HEK293T (cell line): ENCODE results near the gene KCNJ1.

ENCODE experiments used
- CTCF ChIA-PET: fragments of 350-600 bp; formaldehyde crosslinking; extraction: SDS; loops from one replicate; lab custom pipeline; 2021; ENCODE audit warnings: antibody characterized with exemption, inconsistent platforms; lab: Yijun Ruan, JAX
- POLR2A ChIA-PET: fragments of 350-600 bp; formaldehyde crosslinking; extraction: SDS; loops from one replicate; lab custom pipeline; 2020; ENCODE audit warnings: antibody characterized with exemption, inconsistent platforms; lab: Yijun Ruan, JAX
- DNase-seq: peaks from one replicate; pipeline ENCODE4 v3.0.0; 2012; ENCODE audit warnings: mixed read lengths; ENCODE audit errors: extremely low spot score
- ARNT ChIP-seq: fragments of 450-650 bp; IDR thresholded peaks from 2 replicates; pipeline ENCODE4 v1.6.1; 2017; ENCODE audit warnings: mild to moderate bottlenecking
- BHLHE40 ChIP-seq: fragments of 450-650 bp; IDR thresholded peaks from 2 replicates; pipeline ENCODE4 v1.6.1; 2016; ENCODE audit warnings: mild to moderate bottlenecking, moderate library complexity, borderline replicate concordance
- CTBP1 ChIP-seq: fragments of 450-650 bp; IDR thresholded peaks from 2 replicates; pipeline ENCODE4 v1.6.1; 2016; ENCODE audit warnings: borderline replicate concordance
- ELF4 ChIP-seq: fragments of 450-650 bp; IDR thresholded peaks from 2 replicates; pipeline ENCODE4 v1.6.1; 2017; ENCODE audit warnings: antibody characterized with exemption
- FOXA1 ChIP-seq: fragments of 450-650 bp; IDR thresholded peaks from 2 replicates; pipeline ENCODE4 v1.6.1; 2016; ENCODE audit warnings: mild to moderate bottlenecking
- FOXK2 ChIP-seq: fragments of 450-650 bp; IDR thresholded peaks from 2 replicates; pipeline ENCODE4 v1.6.1; 2016; ENCODE audit warnings: mild to moderate bottlenecking
- FOXM1 ChIP-seq: fragments of 450-650 bp; IDR thresholded peaks from 2 replicates; pipeline ENCODE4 v1.6.1; 2017; ENCODE audit warnings: mild to moderate bottlenecking, borderline replicate concordance
- HDGF ChIP-seq: fragments of 450-650 bp; IDR thresholded peaks from 2 replicates; pipeline ENCODE4 v1.6.1; 2017; ENCODE audit warnings: antibody characterized with exemption, borderline replicate concordance
- L3MBTL2 ChIP-seq: fragments of 450-650 bp; conservative IDR thresholded peaks from 2 replicates; pipeline ENCODE4 v1.6.1; 2016; ENCODE audit warnings: mild to moderate bottlenecking
- LEF1 ChIP-seq: fragments of 450-650 bp; IDR thresholded peaks from 2 replicates; pipeline ENCODE4 v1.6.1; 2017; ENCODE audit warnings: mild to moderate bottlenecking, borderline replicate concordance
- NFRKB ChIP-seq: fragments of 450-650 bp; IDR thresholded peaks from 2 replicates; pipeline ENCODE4 v1.6.1; 2016; ENCODE audit warnings: mild to moderate bottlenecking, moderate library complexity
- PKNOX1 ChIP-seq: fragments of 450-650 bp; IDR thresholded peaks from 2 replicates; pipeline ENCODE4 v1.6.1; 2016
- SP1 ChIP-seq: fragments of 450-650 bp; IDR thresholded peaks from 2 replicates; pipeline ENCODE4 v1.6.1; 2017
- SUZ12 ChIP-seq: fragments of 450-650 bp; IDR thresholded peaks from 2 replicates; pipeline ENCODE4 v1.6.1; 2016; ENCODE audit warnings: mild to moderate bottlenecking
- TARDBP ChIP-seq: fragments of 450-650 bp; IDR thresholded peaks from 2 replicates; pipeline ENCODE4 v1.6.1; 2016
- ZNF384 ChIP-seq: fragments of 450-650 bp; IDR thresholded peaks from 2 replicates; pipeline ENCODE4 v1.6.1; 2016

KCNJ1 gene

DNA sequence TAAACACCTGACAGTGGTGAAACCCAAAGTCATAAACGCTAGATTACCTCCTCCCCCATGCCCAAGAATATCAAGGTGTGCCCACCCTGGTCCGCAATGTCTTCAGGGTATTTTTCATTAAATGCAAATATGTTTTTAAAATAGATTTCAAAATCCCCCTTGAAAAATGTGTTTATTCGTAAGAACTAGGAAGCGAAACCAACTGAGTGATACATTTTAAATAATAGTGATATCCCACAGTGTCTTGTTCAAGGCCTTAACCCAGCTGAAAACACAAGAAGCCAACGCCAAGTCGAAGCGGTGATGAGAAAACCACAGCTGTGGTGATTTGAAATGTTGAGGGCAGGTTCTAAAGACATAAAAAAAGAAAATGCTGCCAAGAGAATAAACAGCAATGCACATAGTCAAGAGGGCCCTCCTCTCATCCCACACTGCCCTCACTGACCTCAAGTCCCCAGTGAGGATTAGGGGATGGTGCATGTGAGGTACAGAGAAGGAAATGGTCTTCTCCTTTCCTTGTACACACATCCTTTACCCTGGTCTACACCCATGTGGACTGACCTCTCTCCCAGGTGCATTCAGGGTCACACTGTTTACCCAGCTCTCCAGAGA, 25.5 kb downstream of the KCNJ1 start:
- no peak for DNase-seq
- CTCF ChIA-PET, result interaction anchor here (1.0 kb wide), 1 partner anchor 11 kb away, joined by 3 read pairs; no protein-coding TSS in a partner anchor
- TF ChIP-seq FOXM1 (no peak), HDGF (no peak), PKNOX1 (no peak), BHLHE40 (no peak), ARNT (no peak), NFRKB (no peak), SP1 (no peak)
- POLR2A ChIA-PET, result no interaction called here

- no peak for DNase-seq
- ChIA-PET CTCF (interaction anchor here (1.0 kb wide), 1 partner anchor 10 kb away, joined by 3 read pairs; no protein-coding TSS in a partner anchor), POLR2A (no interaction called here)
- TF ChIP-seq FOXM1 (no peak), FOXK2 (no peak)
These were observed 26.3 kb downstream of the KCNJ1 start for GRCh38 chr11:128840783-128841182.

DNA sequence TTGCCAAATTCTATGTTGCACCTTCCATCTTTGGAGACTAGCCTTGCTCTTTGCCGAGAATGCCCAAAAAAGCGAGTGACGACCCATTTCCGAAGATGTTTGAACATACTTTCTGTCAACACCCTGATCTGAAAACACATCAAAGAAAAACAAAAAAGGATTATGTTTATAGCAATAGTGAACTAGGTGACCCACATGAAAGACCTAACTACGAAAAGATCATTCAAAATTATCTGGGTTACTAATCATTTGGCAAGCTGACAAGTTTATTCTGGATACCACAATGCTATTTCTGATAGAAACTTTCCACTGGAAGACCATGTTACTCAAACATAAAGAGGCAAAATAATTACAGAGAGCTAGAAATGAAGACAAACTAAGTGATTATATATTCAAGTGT, 27.0 kb downstream of the KCNJ1 start:
- DNase-seq, result no peak
- ChIA-PET CTCF (no interaction called here), POLR2A (no interaction called here)
- no peak for TF ChIP-seq PKNOX1
- no peak for TF ChIP-seq L3MBTL2
- TF ChIP-seq SP1, result no peak
- no peak for TF ChIP-seq HDGF
- no peak for TF ChIP-seq FOXA1
- TF ChIP-seq FOXM1, result no peak
- TF ChIP-seq ELF4, result no peak
- no peak for TF ChIP-seq CTBP1
- no peak for TF ChIP-seq TARDBP
- TF ChIP-seq ZNF384, result no peak
- no peak for TF ChIP-seq BHLHE40
- no peak for TF ChIP-seq LEF1

DNA sequence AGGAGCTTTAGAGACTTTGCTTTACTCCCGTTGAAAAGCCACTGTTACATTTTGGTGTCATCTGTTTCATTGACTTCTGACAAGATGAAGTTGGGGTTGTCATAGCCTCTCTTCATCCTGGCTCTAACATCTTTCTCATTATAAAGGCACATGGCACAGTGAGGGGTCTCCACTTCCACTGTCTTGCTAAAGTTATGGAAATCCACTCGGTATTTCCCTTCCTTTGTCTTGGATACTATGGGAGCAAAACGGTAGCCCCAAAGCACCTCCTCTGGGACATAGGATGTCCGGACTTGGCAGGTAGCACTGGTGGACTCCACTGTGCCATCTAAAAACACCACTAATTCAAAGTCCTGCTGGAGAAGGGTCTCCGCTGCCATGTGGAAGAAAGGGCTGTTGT, 28.0 kb downstream of the KCNJ1 start:
- DNase-seq, result no peak
- CTCF ChIA-PET, result no interaction called here
- POLR2A ChIA-PET, result no interaction called here
- TF ChIP-seq FOXM1 (no peak), NFRKB (no peak), ARNT (no peak), SP1 (no peak), HDGF (no peak), ELF4 (no peak), LEF1 (no peak), PKNOX1 (no peak), BHLHE40 (no peak), ZNF384 (no peak), TARDBP (no peak), L3MBTL2 (no peak), CTBP1 (no peak), SUZ12 (no peak), FOXA1 (no peak)

GRCh38 chr11:128837627-128838026, 29.5 kb downstream of the KCNJ1 start:
- ChIA-PET CTCF (interaction anchor here (0.9 kb wide), 1 partner anchor 120 kb away, joined by 3 read pairs; no protein-coding TSS in a partner anchor), POLR2A (no interaction called here)
- TF ChIP-seq SP1 (no peak), ELF4 (no peak), FOXA1 (no peak), ARNT (no peak), FOXM1 (no peak), FOXK2 (no peak), LEF1 (no peak), NFRKB (no peak), CTBP1 (no peak), ZNF384 (no peak)
- no peak for DNase-seq

DNA sequence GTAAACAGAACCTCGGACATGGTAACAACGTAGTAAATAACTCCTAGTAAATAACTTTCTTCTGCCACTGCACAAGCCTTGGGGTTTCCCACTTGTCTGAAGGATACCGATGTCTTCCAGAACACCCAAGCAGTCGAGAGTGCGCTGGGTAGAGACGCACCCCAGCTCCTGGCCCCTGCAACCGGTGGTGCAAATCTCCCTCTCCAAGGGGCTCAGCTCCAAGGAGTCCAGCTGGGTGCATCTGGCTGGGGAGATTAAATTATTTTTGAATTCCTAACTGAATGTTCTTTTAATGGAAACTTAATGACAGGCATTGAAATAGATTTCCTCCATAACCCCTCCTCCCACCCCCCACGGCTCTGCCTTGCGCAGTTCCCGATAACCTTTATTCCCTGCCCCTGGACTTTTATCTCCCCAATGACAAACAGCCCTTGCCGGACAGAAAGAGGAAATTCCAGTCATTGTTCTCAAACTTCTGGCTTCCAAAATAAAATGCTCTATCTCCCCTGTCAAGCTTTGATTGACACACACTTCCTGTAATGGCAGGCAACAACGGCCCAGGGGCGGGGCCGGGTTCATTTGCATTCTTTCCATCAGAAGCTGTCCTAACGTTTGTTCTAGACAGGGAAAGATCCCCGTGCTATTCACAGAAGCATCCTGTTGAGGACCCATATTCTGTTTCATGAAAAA, 31.2 kb downstream of the KCNJ1 start:
- CTCF ChIA-PET, result no interaction called here
- POLR2A ChIA-PET, result no interaction called here
- no peak for DNase-seq
- peak; percentile 49 for TF ChIP-seq PKNOX1
- no peak for TF ChIP-seq CTBP1
